ENCODE data around the gene JARID2.

- TF ChIP-seq, protein P1, sequence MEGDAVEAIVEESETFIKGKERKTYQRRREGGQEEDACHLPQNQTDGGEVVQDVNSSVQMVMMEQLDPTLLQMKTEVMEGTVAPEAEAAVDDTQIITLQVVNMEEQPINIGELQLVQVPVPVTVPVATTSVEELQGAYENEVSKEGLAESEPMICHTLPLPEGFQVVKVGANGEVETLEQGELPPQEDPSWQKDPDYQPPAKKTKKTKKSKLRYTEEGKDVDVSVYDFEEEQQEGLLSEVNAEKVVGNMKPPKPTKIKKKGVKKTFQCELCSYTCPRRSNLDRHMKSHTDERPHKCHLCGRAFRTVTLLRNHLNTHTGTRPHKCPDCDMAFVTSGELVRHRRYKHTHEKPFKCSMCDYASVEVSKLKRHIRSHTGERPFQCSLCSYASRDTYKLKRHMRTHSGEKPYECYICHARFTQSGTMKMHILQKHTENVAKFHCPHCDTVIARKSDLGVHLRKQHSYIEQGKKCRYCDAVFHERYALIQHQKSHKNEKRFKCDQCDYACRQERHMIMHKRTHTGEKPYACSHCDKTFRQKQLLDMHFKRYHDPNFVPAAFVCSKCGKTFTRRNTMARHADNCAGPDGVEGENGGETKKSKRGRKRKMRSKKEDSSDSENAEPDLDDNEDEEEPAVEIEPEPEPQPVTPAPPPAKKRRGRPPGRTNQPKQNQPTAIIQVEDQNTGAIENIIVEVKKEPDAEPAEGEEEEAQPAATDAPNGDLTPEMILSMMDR (conservative IDR thresholded peaks at IDR 0.05; ENCODE audit: low read length), result no peak
- no peak for TF ChIP-seq EZH2phosphoT487 (IDR thresholded peaks at IDR 0.05; ENCODE audit: borderline replicate concordance, low read depth, low read length)
These were observed 104.7 kb downstream of the JARID2 start for GRCh38 chr6:15350386-15351083.
